CD4-positive, CD25-positive, alpha-beta regulatory T cell (primary cell): Measurements from ENCODE around the gene LFNG. TPM values are rescaled to one million over a fixed set of nuclear protein-coding genes. Genes with fewer than 3 reads are reported as not detected.

Experiments used
- ATAC-seq, 2 donors: fragments of 150-1000 bp; cut with Tn5 transposase; one replicate each; pipeline ENCODE4 v1.10.0; 2021; ENCODE audit warnings: low read depth in 2 of 2, moderate number of reproducible peaks in 2 of 2, moderate library complexity in 1 of 2
- DNase-seq, 3 donors: peaks; one replicate each; pipeline versions ENCODE4 v3.0.0 to v3.0.0-alpha.2; 2012 to 2022; ENCODE audit warnings: mixed read lengths in 1 of 3
- H3K27ac ChIP-seq: one replicate; pipeline ENCODE4 v1.7.0; 2013; ENCODE audit warnings: mild to moderate bottlenecking, low read length; ENCODE audit not compliant: insufficient read depth, poor library complexity, severe bottlenecking
- H3K27me3 ChIP-seq: one replicate; pipeline ENCODE4 v1.7.0; 2013; ENCODE audit warnings: low read length; ENCODE audit not compliant: control insufficient read depth, insufficient read depth
- H3K36me3 ChIP-seq: one replicate; pipeline ENCODE4 v1.7.0; 2013; ENCODE audit warnings: mild to moderate bottlenecking, low read length, moderate library complexity; ENCODE audit not compliant: control insufficient read depth, insufficient read depth
- H3K4me1 ChIP-seq: 2 replicates; pipeline ENCODE4 v1.7.0; 2013; ENCODE audit warnings: mild to moderate bottlenecking, low read length; ENCODE audit not compliant: insufficient read depth, control insufficient read depth, poor library complexity, severe bottlenecking
- H3K4me3 ChIP-seq: one replicate; pipeline ENCODE4 v1.7.0; 2013; ENCODE audit warnings: low read depth, mild to moderate bottlenecking, low read length, moderate library complexity
- H3K9me3 ChIP-seq, 2 experiments: 1 replicate in 1 of 2; 2 replicates in 1 of 2; pipeline ENCODE4 v1.7.0; 2013; ENCODE audit warnings: low read length in 2 of 2, mild to moderate bottlenecking in 1 of 2, moderate library complexity in 1 of 2; ENCODE audit not compliant: control insufficient read depth in 2 of 2
- H3K27ac Mint-ChIP-seq, 3 donors: one replicate each; pipeline ENCODE4 v1.8.0; 2020 to 2022; ENCODE audit warnings: mild to moderate bottlenecking in 3 of 3, mixed read lengths in 3 of 3, moderate library complexity in 2 of 3
- H3K27me3 Mint-ChIP-seq: one replicate; pipeline ENCODE4 v1.8.0; 2022; ENCODE audit warnings: mild to moderate bottlenecking, mixed read lengths
- H3K36me3 Mint-ChIP-seq: one replicate; pipeline ENCODE4 v1.8.0; 2020; ENCODE audit warnings: mixed read lengths
- H3K4me1 Mint-ChIP-seq, 4 donors: one replicate each; pipeline ENCODE4 v1.8.0; 2020 to 2022; ENCODE audit warnings: mixed read lengths in 4 of 4, mild to moderate bottlenecking in 1 of 4
- H3K4me3 Mint-ChIP-seq, 4 donors: one replicate each; pipeline ENCODE4 v1.8.0; 2020 to 2022; ENCODE audit warnings: mild to moderate bottlenecking in 4 of 4, mixed read lengths in 4 of 4, moderate library complexity in 3 of 4
- H3K9me3 Mint-ChIP-seq, 7 donors: one replicate each; pipeline ENCODE4 v1.8.0; 2020 to 2022; ENCODE audit warnings: mixed read lengths in 7 of 7, mild to moderate bottlenecking in 3 of 7, moderate library complexity in 2 of 7
- polyA plus RNA-seq, 4 donors: library from polyadenylated mRNA; unstranded; fragments of 300-500 nt; fragmentation: Illumina TruSeq; gene quantifications; one replicate each; pipeline ENCODE4 v1.2.3, GENCODE V29; 2021
- total RNA-seq: library from RNA; stranded (reverse); gene quantifications from one replicate; pipeline ENCODE4 v1.2.3, GENCODE V29; 2022

Gene LFNG
- total and polyA plus RNA-seq, 5 donors from 2014 or later, result 2.1 to 215 (median 3.3) TPM

- no peaks in the 10 kb centered on the region for H3K27me3 Mint-ChIP-seq
- Histone ChIP-seq H3K9me3 (no peaks in the 10 kb centered on the region), H3K36me3 (peaks cover 36% of the 10 kb centered on the region), H3K27me3 (no peaks in the 10 kb centered on the region), H3K4me1 (peaks cover 5% of the 10 kb centered on the region), H3K27ac (no peak overlapping the region), H3K4me3 (no peak overlapping the region)
- no peak overlapping the region for H3K27ac Mint-ChIP-seq
- DNase-seq, result no peak
- peak overlapping the region in 1 of 4 donors; percentile 44 for H3K4me3 Mint-ChIP-seq
- peaks cover 0 to 8% (median 0%) of the 10 kb centered on the region in 7 donors for H3K9me3 Mint-ChIP-seq
- peaks cover 10% of the 10 kb centered on the region for H3K36me3 Mint-ChIP-seq
- peaks cover 0 to 16% (median 11%) of the 10 kb centered on the region in 4 donors for H3K4me1 Mint-ChIP-seq
- no peak for ATAC-seq
Measured at GRCh38 chr7:2545746-2546425, 26.3 kb downstream of the LFNG start.

- DNase-seq (no peak), ATAC-seq (no peak)
- Histone ChIP-seq H3K4me1 (peaks cover 5% of the 10 kb centered on the region), H3K9me3 (no peaks in the 10 kb centered on the region), H3K27ac (no peak overlapping the region), H3K36me3 (peaks cover 36% of the 10 kb centered on the region), H3K4me3 (no peak overlapping the region), H3K27me3 (no peaks in the 10 kb centered on the region)
- H3K36me3 Mint-ChIP-seq, result peaks cover 10% of the 10 kb centered on the region
- peaks cover 0 to 21% (median 15%) of the 10 kb centered on the region in 4 donors for H3K4me1 Mint-ChIP-seq
- peaks cover 0 to 5% (median 0%) of the 10 kb centered on the region in 7 donors for H3K9me3 Mint-ChIP-seq
- no peaks in the 10 kb centered on the region for H3K27me3 Mint-ChIP-seq
- H3K27ac Mint-ChIP-seq, result peak overlapping the region in 1 of 3 donors; percentile 32
- peak overlapping the region in 1 of 4 donors; percentile 58 for H3K4me3 Mint-ChIP-seq
Measured at GRCh38 chr7:2546776-2547586, 27.4 kb downstream of the LFNG start.

- Mint-ChIP-seq H3K27me3 (no peaks in the 10 kb centered on the region), H3K4me1 (peaks cover 0 to 47% (median 26%) of the 10 kb centered on the region in 4 donors), H3K4me3 (peak overlapping the region in 2 of 4 donors; percentile 52 to 54), H3K27ac (no peak overlapping the region), H3K9me3 (no peaks in the 10 kb centered on the region), H3K36me3 (peaks cover 10% of the 10 kb centered on the region)
- no peaks in the 10 kb centered on the region for H3K9me3 ChIP-seq
- peaks cover 34% of the 10 kb centered on the region for H3K4me1 ChIP-seq
- H3K4me3 ChIP-seq, result no peak overlapping the region
- no peaks in the 10 kb centered on the region for H3K27me3 ChIP-seq
- ATAC-seq (no peak), DNase-seq (no peak)
- H3K36me3 ChIP-seq, result peaks cover 19% of the 10 kb centered on the region
- no peak overlapping the region for H3K27ac ChIP-seq
Measured at GRCh38 chr7:2551418-2551817, 31.8 kb downstream of the LFNG start.

GRCh38 chr7:2553108-2553507 lies 33.5 kb downstream of the LFNG start:
- H3K27me3 ChIP-seq, result no peaks in the 10 kb centered on the region
- ATAC-seq (no peak), DNase-seq (no peak)
- Mint-ChIP-seq H3K27ac (peak overlapping the region in 1 of 3 donors; percentile 31), H3K9me3 (no peaks in the 10 kb centered on the region), H3K4me1 (peaks cover 0 to 52% (median 30%) of the 10 kb centered on the region in 4 donors), H3K36me3 (peaks cover 8% of the 10 kb centered on the region), H3K27me3 (no peaks in the 10 kb centered on the region), H3K4me3 (peak overlapping the region; percentile 75 to 94 (median 90))
- no peaks in the 10 kb centered on the region for H3K9me3 ChIP-seq
- no peak overlapping the region for H3K27ac ChIP-seq
- peaks cover 4% of the 10 kb centered on the region for H3K36me3 ChIP-seq
- H3K4me1 ChIP-seq, result peaks cover 34% of the 10 kb centered on the region
- no peak overlapping the region for H3K4me3 ChIP-seq

GRCh38 chr7:2553831-2554581 lies 34.4 kb downstream of the LFNG start:
- Histone ChIP-seq H3K36me3 (peaks cover under 1% of the 10 kb centered on the region), H3K27me3 (no peaks in the 10 kb centered on the region), H3K4me3 (peak overlapping the region; percentile 59), H3K9me3 (no peaks in the 10 kb centered on the region), H3K27ac (no peak overlapping the region), H3K4me1 (peaks cover 40% of the 10 kb centered on the region)
- ATAC-seq (no peak), DNase-seq (no peak)
- Mint-ChIP-seq H3K4me3 (peak overlapping the region; percentile 87 to 95 (median 93)), H3K9me3 (no peaks in the 10 kb centered on the region), H3K4me1 (peaks cover 0 to 59% (median 33%) of the 10 kb centered on the region in 4 donors), H3K27me3 (no peaks in the 10 kb centered on the region), H3K36me3 (peaks cover 7% of the 10 kb centered on the region), H3K27ac (peak overlapping the region; percentile 63 to 76 (median 75))

- peak overlapping the region; percentile 59 for H3K4me3 ChIP-seq
Measured at GRCh38 chr7:2554661-2555111, 35.1 kb downstream of the LFNG start.

More at GRCh38 chr7:2554661-2555111, 35.1 kb downstream of the LFNG start:
- peaks cover 41% of the 10 kb centered on the region for H3K4me1 ChIP-seq
- no peaks in the 10 kb centered on the region for H3K27me3 Mint-ChIP-seq
- peaks cover 1% of the 10 kb centered on the region for H3K36me3 Mint-ChIP-seq
- no peaks in the 10 kb centered on the region for H3K9me3 Mint-ChIP-seq
- peak overlapping the region; percentile 90 for H3K27ac ChIP-seq
- peak overlapping the region; percentile 75 to 89 (median 76) for H3K27ac Mint-ChIP-seq
- ATAC-seq (no peak), DNase-seq (peak in 1 of 3 donors; percentile 13)
- H3K4me1 Mint-ChIP-seq, result peaks cover 0 to 54% (median 28%) of the 10 kb centered on the region in 4 donors
- no peaks in the 10 kb centered on the region for H3K27me3 ChIP-seq
- H3K9me3 ChIP-seq, result no peaks in the 10 kb centered on the region
- peak overlapping the region; percentile 87 to 95 (median 93) for H3K4me3 Mint-ChIP-seq
- no peaks in the 10 kb centered on the region for H3K36me3 ChIP-seq
